ENCODE measurements around the gene CFAP100.

CFAP100 gene

DNA sequence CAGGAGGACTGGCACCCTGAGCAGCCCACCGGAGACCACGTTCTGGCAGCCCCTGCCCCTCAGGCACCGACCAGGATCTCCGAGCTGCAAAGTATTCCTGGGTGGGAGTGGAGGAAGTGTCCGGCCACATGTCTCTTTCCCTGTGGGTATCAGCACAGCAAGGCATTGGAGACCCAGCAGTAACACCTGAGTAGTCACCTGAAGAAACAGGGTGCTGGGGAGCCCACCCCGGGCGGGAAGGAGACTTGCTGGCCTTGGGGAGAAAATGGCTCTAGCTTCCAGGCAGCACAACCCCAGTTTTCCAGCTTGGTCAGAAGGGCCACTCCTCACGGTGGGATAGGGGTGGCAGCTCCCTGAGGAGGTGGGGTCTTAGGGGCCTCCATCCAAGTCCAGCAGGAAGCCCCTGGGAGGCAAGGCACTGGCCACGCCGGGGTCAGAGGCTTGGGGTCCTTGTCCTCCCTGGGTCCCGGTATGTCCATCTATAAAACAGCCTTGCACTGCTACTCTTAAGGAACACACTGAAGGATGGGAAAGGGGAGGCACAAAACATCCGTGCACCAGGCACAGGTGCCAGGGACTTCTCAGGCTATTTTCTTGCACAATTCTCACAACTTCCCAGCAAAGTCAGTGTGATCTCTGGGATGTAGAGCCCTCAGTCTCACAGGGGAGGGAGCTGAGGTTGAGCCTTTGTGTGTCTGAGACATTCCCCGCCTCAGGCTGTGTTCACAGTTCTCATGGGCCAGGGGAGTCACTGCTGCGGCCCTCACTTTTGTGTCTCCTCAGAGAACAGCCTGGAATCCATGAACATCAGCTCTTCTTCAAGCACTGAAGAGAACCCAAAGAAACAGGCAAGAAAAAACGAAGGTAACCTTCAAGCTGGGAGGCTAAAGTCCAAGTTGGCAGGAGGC, 11.9 kb downstream of the CFAP100 start:
- no peak for DNase-seq

DNA sequence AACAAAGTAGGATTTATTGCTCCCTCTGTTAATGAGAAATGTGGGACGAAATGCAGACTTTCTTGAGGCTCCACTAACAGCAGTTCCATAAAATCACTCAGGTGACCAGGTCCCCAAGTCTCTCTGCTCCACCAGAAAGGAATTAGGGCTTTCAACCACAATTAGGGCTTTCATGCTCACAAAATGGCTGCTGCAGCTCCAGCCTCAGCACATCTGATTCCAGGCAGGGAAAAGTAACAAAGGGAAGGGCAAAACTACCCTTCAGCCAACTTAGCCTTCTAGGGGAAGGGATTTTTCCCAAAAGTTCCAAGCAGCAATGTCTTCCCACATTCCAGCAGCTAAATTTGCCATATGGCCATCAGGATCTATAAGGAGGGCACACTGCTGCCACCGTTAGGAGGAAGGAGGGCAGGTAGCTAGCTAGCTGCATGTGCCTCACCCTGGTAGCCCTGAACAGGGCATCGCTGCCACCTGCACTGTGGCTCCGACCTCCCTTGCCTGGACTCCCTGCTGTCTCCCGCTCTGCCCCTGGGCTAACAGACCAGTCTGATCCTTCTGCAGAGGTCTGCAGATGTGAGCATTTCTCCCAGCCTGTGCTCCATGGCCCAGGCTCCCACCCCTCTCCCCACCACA, 12.8 kb downstream of the CFAP100 start:
- no peak for DNase-seq

DNA sequence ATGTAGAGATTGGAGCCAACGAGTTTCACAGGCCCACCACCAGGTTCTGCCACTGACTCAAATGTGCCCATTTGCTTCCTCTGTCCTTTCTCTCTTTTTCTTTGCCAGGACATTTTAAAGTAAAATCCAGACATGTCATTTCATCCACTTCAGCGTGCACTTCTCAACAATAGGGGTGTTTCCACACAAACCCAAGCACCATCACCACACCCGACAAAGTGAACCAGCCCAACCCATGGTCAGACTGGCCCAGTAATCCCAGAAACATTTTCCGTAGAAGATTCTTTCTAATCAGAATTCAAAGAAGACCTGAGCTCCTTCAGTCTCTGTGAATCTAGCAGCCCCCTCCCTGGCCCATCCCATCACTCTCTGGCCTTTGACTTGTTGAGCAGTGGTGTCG, 13.4 kb downstream of the CFAP100 start:
- no peak for DNase-seq

DNA sequence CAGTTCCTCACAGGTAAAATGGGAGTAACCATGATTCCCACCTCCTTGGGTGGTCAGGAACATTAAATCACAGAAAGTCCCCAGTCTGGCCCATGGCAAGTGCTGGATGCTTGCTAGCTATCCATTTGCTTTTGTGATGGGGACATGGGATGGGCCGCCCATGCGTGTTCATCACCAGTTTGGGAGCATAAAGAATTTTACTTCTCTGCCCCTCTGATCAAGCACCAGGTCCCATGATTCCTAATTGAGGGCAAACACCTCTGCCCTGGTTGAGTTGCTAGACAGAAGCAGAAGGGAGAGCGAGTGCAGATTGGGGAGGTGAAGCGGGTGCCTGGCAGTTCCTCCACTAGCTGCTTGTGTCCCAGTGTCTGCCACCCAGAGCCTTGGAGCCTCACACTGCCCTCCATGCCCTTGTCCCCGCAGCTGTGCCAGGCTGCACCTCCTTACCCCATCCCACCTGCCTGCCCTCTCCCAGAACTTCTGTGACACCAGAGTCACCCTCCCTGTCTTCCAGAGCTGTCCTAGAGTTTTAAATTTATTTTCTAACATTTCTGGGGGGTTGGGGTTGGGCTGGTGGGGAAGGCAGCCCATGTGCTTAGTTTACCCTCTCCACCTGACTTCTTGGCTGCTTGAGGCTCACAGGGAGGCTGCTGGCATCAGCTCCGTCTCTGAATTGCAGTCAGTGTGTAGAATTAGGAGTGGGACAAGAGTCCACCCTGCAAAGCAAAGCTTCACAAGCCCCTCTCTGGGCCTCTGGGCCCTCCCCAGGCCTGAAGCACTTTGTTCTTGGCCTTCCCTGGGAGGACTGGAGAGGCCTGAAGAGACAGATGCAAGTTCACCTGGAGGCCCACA, 18.4 kb downstream of the CFAP100 start:
- no peak for DNase-seq

DNA sequence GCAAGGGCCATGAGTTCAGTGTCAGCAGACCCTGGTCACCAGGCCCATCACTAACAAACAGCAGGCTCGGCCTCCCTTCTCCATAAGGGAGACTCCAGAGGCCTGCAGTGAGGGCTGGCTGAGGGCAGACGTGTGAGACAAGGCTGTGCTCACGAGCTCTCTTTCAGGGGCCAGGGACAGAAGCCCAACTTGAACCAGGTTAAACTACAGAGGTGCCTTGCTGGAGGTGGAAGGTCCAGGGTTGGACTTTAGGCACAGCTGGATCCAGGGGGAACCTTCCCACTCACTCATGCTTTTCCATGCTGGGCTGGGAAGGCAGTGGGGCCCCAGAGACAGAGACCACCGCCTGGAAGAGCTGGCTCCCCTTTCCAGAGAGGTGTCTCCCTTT, 19.0 kb downstream of the CFAP100 start:
- no peak for DNase-seq

DNA sequence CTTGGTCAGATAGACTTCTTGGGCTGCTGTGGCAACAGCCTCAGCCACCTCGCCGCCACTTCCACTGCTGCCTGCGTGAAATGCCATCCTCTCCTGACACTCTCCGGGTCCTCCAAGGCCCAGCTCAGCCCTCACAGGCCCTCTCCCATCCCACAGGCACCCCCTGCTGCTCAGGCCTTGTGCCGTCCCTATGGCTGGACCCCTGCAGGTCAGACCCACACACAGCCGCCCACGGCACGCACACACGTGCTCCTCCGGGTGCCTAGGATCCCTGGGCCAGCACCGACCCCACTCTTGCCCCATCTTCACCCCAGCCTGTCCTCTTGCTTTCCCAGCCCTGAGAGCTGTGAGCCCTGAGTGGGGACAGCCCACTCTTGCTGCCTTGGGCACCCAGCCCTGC, 19.7 kb downstream of the CFAP100 start:
- DNase-seq: no peak

DNA sequence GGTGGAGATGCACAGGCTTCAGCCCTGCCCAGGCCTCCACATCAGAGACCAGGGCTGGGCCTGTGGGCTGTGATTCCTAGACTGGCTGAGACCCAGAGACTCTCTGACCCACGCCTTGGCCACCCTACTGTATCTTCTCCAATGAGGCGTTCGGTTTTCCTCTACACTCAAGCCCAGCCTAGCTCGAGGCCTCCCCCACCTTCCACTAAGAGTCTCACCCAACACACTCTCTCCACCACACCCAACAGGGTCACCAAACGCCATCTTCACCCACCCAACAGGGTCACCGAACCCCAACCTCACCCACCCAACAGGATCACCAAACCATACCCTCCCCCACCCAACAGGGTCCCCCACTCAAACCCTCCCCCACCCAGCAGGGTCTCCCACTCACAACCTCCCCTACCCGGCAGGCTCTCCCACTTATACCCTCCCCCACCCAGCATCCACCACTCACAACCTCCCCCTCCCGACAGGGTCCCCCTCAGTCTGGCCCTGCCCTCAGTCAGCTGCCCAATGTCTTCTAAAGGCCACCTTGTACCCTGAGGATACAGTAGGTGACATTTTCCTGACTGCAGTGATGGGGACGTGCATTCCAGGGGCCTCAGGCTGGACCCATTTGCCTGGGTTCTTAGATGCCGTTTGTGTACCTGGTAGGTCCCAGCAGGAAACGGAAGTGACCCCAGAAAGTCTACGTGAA, 20.4 kb downstream of the CFAP100 start:
- no peak for DNase-seq

DNA sequence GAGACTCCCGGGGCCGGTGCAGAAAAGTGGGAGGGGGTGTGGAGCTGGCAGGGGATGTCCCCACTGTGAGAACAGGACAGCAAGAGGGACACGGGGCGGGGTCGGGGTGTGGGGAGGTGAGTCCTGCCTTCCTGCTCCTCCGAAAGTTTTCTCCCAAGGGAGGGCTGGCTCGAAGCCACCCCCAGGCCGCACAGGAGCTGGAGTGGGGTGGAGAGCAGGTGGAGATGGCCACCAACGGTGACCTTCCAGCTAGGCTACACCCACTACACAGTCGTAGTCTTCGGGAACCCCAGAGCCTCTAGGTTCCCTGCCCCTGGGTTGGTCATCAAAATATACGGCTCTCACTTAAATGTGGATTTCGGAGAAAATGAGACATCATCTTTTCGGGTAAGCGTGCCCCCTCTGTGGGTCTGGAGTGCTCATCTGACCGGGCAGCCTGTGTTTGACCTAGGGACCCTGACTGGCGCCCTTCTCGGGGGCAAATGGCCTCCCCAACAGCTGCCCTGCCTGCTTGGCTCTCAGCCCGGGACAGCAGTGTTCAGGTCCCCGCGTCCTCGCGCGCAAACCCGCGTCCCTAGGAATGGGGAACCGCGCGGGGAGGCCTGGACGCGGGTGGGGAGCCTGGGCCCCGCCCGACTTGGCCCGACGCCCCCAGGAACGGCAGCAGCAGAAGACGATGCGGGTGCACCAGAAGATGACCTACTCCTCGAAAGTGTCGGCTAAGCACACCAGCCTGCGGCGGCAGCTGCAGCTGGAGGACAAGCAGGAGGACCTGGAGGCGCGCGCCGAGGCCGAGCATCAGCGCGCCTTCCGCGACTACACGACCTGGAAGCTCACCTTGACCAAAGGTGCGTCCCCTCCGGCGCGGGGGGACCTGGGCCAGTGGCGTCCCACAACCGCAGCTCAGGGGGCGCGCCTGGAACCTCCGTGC, 21.2 kb downstream of the CFAP100 start:
- DNase-seq: no peak

DNA sequence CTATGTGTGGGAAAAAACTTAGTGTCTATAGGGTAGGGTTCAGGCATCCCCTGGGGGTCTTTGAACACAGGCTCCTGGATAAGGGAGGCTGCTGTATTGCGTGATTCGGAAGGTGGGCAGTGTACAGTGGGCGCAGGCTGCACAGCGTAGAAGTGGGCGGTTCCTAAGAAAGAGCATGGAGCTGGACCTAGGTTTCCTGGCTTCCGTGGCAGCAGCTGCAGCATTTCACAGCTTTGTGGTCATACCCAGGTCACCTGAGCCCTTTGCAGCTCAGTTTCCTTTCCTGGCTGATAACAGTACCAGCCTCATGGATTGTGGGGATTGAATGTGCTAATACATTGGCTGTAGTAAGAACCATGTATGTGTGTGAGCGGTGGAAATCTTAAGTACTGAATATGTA, 22.2 kb downstream of the CFAP100 start:
- DNase-seq: no peak

DNA sequence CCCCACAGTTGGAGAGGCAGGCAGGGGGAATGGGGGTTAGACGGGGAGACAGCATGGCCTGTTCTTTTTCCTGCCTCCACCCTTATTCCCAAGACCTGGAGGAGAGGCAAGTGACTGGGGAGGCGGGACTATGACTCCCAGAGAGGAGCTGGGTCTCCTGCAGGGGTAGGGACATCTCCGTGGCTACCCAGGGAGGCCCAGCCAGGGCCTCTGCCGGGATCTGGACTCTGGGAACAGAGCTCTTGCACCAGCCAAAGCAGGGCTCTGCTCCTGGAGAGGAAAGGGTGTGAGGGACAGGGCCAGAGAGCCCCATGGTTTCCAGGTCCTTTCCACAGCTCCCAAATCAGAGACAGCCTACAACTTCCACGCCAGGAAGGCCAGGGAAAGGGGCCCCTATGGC, 22.8 kb downstream of the CFAP100 start:
- DNase-seq: no peak

DNA sequence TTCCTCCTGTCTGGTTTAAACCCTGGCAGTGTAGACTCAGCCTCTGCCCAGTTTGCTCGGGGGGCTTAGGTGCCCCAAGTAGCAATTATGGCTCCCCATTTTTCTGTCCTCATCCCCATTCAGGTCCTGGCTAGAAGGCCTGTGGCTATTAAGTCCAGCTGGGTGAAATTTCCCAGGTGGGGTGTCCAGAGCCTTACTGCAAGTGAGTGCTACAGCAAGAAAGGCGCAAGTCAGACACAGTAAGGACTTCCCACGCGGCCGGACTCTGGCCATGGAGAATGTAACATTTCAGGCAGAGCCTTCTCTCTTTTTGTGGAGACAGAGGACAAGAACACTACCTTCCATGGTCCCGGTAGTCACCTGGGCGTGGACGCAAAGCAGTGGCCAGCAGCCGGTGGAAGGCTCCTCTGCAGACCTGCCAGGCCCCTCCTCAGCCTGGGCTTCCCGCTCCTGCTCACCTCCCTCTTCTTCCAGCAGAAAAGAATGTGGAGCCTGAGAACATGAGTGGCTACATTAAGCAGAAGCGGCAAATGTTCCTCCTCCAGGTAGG, 23.3 kb downstream of the CFAP100 start:
- no peak for DNase-seq

DNA sequence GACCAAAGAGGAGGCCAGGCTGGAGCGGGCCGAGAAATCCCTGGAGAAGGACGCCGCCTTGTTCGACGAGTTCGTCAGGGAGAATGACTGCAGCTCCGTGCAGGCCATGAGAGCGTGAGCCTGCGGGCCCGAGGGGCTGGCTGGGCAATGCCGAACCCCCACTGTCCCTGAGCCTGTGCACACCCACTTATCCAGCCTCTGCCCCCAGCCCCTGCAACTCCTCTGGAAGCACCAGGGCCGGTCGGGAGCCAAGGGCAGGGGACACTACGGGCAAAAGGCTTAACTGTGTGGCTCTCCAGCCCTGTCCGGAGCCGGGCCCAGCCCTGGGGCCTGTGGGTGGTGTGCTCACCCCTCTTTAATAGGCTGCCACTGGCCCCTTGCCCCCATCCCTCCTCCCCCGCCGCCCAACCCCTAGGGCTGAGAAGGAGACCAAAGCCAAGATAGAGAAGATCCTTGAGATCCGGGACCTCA, 24.0 kb downstream of the CFAP100 start:
- no peak for DNase-seq

DNA sequence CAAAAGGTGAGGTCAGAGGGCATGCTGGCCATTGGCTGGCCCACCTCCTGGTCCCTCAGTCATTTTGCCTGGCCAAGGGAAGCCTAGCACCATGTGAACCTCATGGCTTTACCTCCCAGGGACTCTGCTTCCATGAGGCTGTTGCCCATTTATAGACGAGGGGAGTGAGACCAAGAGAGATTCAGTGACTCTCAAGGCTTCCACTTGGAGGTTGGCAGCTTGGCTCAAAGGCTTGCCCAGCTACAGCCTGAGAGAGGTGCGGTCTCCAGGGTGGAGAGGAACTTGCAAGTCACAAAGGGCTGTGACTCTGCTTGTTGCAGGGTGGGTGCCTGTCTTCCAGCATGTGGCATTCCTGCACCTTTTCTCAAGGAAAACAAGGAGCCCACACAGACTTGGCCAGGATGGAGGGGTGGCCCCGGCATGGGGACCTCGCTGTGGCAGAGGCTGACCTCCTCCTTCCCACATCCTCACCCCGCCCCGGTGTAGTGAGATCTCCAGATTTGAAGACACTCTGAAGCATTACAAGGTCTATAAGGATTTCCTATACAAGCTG, 24.5 kb downstream of the CFAP100 start:
- DNase-seq: no peak

DNA sequence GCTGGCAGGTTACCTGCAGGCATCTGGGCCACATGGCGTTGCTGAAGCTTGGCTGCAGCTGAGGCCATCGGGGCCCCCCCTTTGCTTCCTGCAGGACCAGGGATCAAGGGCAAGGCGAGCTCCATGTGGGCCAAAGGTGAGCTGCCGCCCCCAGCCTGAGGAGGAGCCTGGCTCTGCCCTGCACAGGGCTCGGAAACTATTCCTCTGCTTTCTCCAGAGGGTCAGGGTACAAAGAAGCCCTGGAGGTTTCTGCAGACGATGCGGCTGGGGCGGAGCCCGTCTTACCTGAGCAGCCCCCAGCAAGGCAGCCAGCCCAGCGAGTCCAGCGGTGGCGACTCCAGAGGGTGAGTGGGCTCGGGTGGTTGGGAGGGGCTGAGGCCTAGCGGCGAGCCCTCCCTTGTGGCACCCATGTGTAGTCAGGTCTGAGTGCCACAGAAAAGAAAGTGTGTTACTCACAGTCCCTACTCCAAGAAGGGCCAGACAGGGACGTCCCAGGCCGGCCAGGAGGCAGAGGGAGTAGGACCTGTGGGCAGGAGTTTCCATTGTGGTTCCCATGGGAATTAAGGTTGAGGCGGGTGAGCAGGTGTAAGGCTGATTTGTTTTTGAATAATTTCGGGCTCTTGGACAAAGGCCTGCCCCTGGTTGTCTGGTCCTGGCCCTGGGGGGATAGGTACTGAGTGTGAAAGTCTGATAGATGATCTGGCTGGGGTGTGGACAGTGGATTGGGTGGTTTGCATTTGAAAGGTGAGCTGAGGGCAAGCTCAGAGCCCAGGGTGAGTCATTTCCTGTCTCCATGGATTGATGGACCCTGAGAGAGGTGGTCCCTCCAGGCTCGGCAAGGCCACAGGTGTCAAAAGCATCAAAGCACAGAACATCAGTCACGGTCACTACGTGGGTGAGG, 25.4 kb downstream of the CFAP100 start:
- DNase-seq: no peak

DNA sequence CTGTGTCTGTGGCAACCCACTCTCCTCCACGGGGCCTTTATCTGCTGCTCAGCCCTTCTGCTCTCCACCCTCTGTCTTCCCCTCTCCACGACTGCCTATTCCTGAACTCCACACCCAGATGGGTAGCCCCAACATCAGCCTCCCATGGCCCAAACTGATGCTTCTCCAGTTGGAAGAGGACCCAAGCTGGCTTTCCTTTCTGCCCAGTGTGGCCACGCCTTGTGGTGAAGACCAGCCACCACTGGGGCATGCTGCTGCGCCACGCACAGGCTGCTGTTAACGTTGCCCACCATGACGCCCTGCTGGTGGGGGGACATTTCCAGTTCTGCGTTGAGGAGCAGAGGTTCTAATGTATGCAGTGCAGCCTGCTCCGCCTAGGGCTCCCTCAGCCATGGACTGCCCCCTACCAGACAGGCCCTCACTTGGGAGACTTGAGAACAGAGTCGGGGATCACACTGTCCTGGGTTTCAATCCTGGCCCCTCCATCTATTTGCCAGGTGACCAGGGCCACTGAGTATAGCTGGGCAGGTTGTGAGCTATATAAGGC, 26.9 kb downstream of the CFAP100 start:
- DNase-seq: no peak

DNA sequence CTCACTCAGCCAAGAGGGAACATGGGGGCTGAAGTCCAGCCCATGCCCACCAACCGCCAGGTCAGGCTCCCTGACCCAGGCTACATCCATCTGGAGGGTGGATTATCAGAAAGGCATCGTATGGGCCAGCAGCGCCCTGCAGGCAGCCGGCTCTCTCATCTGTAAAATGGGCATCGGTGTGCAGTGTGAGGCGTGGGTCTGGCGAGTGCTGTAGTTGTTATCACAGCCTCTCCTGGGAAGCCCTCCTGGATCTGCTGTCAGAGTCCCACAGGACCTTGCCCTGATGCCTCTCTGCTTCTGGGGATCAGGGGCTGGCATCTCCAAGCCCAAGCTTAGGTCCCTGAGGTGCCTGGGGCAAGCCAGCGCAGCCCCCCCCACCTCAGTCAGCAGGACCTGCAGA, 27.4 kb downstream of the CFAP100 start:
- DNase-seq: no peak

DNA sequence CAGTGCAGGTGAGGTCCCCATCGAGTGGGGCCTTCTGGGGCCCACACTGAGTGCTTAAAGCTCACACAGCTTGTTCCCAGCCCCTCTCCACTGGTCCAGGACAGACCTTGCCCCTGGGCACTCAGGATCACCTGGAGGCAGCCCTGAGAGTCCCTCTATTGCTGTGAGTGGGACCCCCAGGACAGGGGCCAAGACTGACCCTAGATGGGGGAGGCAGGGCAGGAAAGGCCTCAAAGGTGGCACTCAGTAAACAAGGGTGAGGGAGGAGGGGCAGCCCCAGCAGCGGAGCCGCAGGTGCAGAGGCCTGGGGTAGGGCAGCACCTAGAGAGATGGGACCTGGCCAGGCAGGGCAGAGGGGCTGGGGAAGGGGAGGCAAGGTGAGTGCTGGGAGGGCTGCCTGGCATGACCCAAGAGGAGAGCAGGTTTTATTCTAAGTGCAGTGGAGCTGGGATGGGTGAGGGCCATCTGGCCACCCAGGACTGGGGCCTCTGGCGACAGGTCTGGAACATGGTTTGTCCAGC, 27.9 kb downstream of the CFAP100 start:
- DNase-seq: no peak

DNA sequence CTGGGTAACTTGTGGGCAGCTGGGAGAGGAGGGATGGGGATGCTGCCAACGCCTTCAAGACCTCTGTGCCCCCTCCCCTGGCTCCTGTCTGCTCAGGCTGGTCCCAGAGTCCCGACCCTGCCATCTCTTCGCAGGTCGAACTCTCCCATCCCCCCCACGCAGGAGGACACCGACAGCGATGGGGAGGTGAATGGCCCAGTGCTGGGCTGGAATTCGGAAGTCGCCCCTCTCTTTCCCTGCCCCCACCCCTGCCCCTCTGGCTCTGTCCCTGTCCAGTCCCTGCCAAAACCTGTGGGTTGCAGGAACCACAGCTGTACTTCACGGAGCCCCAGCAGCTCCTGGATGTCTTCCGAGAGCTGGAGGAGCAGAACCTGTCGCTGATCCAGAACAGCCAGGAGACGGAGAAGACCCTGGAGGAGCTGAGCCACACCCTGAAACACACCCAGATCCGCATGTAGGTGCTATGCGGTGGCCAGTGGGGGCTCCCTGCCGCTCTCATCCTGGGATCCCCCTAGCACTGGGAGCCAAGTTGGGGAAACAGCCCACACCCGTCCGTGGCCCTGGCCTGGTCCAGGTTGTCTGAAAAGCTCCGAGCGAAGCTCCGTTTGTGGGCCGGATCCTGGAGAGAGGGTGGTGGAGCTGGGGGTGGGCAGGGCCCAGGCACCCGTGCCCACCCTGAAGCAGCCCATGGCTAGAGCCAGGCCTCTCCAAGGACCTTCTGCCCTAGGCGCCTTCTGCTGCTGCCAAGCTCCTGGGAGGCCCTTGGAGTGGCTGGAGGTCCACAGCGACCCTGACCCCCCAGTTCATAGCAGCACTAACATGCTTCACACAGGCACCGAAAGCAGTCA, 28.7 kb downstream of the CFAP100 start:
- DNase-seq: no peak
